Skeletal muscle satellite cell (primary cell): ENCODE results near the gene NKAIN4.

ENCODE experiments used
- H3K27me3 ChIP-seq: 2 replicates; pipeline ENCODE4 v1.7.0; 2013; ENCODE audit warnings: low read length; ENCODE audit not compliant: control insufficient read depth, insufficient read depth
- H3K36me3 ChIP-seq: 2 replicates; pipeline ENCODE4 v1.7.0; 2013; ENCODE audit warnings: mild to moderate bottlenecking, control low read depth, low read length; ENCODE audit not compliant: insufficient read depth
- H3K4me1 ChIP-seq: 2 replicates; pipeline ENCODE4 v1.7.0; 2013; ENCODE audit warnings: low read length; ENCODE audit not compliant: control insufficient read depth, insufficient read depth
- H3K4me2 ChIP-seq: 2 replicates; pipeline ENCODE4 v1.7.0; 2013; ENCODE audit warnings: mild to moderate bottlenecking, low read length
- H3K4me3 ChIP-seq: 2 replicates; pipeline ENCODE4 v1.7.0; 2013; ENCODE audit warnings: low read length
- H3K9ac ChIP-seq: 2 replicates; pipeline ENCODE4 v1.7.0; 2013; ENCODE audit warnings: mild to moderate bottlenecking, low read depth, low read length, moderate library complexity
- H3K9me3 ChIP-seq: replicated peaks from 2 replicates; pipeline ENCODE4 v1.7.0; 2013; ENCODE audit warnings: mild to moderate bottlenecking, control low read depth, low read length

The NKAIN4 gene

DNA sequence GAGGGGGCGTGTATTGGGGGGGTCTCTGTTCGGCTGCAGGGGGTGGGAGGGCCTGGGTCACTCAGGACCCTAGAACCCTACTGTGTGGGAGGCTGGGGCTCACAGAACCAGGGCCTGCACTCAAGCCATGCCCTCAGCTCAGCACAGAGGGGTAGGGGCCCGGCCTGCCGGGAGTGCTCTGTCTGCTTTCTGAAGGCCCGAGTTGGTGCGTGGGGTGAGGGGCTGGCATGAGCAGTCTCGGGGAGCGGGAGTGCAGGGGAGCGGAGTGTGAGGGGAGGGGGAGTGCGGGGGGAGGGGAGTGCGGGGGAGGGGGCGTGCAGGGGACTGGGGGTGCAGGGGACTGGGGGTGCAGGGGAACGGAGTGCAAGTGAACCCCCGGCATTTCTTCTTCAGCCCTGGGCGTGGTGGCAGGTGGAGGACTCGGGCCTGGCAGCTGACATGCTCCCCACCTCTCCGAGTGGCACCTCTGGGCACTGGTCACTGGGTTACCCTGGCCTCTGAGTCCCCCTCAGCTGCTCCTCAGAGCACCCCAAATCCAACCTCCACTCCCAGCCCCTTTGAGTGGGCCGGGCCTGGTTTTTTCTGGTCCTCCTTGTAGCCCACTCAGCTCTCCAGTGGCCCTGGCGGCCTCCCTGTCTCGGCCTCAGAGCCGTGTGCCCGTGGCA lies 39.7 kb upstream of the NKAIN4 start:
- H3K4me3 ChIP-seq, result no peak overlapping the region
- peaks cover 24% of the 10 kb centered on the region for H3K27me3 ChIP-seq
- H3K4me1 ChIP-seq, result peaks cover 6% of the 10 kb centered on the region
- H3K4me2 ChIP-seq, result no peak overlapping the region
- H3K9me3 ChIP-seq, result no peaks in the 10 kb centered on the region
- H3K36me3 ChIP-seq, result peaks cover 5% of the 10 kb centered on the region
- H3K9ac ChIP-seq, result no peak overlapping the region

DNA sequence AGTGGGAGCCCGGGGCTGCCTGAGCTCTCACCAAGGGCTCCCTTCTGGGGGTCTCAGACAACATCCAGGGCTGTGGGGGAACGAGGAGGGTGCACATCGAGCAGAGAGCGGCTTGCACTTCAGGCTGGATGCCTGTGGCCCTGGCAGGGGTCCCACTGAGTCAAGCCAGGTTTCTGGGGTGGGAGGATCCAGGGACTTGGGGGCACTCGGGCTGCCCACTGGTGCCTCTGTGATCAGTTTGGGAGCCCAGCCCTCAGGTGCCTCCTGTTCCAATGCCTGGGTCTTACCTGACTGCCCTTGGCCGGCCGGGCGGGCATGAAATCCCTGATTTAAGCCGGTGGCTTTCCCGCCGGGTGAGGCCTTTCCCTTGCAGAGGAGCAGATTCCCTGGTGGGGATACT lies 39.2 kb upstream of the NKAIN4 start:
- Histone ChIP-seq H3K36me3 (peaks cover 10% of the 10 kb centered on the region), H3K9ac (no peak overlapping the region), H3K4me2 (no peak overlapping the region), H3K27me3 (peaks cover 19% of the 10 kb centered on the region), H3K4me1 (peaks cover 6% of the 10 kb centered on the region), H3K9me3 (no peaks in the 10 kb centered on the region), H3K4me3 (no peak overlapping the region)

DNA sequence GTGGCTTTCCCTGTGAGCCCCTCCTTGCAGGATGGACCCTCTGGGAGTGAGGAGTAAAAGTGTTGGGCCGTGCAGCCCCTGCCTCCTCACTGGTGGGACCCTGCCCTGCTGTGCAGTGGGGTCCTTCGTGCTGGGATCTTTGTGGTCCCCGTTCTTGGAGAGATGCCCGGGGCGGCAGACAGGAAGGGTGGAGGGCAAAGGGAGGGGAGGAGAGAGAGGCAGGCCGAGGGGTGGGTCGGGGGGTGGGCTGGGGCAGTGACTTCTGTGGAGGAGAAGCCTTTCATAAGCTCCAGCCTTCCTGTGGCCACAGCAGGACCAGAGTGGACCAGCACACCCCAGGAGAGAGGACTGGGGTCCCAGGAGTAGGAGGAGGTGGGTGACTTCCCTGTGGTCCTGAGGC lies 38.6 kb upstream of the NKAIN4 start, which contains the start of gene COL20A1:
TSS of gene COL20A1 (plus strand) at position 283 of the 400 bp plus-strand sequence. CDS start 1,922 bp downstream, outside the sequence.
- no peaks in the 10 kb centered on the region for H3K9me3 ChIP-seq
- H3K36me3 ChIP-seq, result peaks cover 15% of the 10 kb centered on the region
- H3K4me3 ChIP-seq, result no peak within 1 kb of the TSS
- peaks cover 18% of the 10 kb centered on the region for H3K27me3 ChIP-seq
- H3K4me2 ChIP-seq, result no peak within 1 kb of the TSS
- no peak within 1 kb of the TSS for H3K9ac ChIP-seq
- H3K4me1 ChIP-seq, result peaks cover 6% of the 10 kb centered on the region

DNA sequence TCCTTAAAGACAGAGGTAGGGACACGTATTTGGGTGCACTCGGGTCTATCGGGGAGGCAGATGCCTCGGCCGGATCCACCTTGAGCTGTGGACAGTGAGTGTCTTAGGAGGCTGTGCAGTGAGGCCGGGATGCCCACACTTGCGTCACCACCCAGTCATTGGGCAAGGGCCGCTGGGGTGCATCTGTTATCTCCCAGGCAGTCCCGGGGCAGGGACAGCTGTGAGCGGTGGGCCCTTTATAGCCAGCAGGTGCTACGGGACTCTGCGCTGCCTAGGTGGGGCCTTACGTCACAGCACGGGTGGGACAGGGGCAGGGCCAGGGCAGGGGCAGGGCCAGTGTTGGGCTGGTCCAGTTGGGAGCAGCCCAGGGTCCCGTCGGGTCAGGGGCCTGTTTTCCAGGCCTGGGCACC lies 38.0 kb upstream of the NKAIN4 start:
- H3K4me2 ChIP-seq, result no peak overlapping the region
- H3K9me3 ChIP-seq, result no peaks in the 10 kb centered on the region
- peaks cover 6% of the 10 kb centered on the region for H3K4me1 ChIP-seq
- H3K36me3 ChIP-seq, result peaks cover 20% of the 10 kb centered on the region
- peaks cover 18% of the 10 kb centered on the region for H3K27me3 ChIP-seq
- no peak overlapping the region for H3K4me3 ChIP-seq
- H3K9ac ChIP-seq, result no peak overlapping the region

DNA sequence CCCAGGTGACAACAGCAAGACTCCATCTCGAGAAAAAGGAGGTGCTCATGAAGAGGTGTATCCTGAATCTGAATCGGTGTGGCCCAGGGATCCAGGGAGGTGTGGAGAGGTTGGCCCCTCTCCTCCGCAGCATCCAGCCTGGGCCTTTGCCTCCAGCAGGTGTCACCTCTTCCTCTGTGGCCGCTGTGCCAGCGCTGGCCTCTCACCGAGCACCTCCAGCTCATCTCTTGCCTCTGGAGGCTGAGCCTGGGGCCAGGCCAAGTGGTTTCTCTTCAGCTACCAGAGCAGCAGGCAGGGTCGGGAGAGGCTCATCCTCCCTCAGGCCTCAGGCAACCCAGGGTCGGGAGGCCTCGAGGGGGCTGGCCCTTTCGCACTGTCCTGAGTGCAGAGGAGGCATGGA lies 37.5 kb upstream of the NKAIN4 start:
- Histone ChIP-seq H3K9me3 (no peaks in the 10 kb centered on the region), H3K27me3 (peaks cover 18% of the 10 kb centered on the region), H3K4me2 (no peak overlapping the region), H3K9ac (no peak overlapping the region), H3K36me3 (peaks cover 25% of the 10 kb centered on the region), H3K4me1 (peaks cover 6% of the 10 kb centered on the region), H3K4me3 (no peak overlapping the region)

DNA sequence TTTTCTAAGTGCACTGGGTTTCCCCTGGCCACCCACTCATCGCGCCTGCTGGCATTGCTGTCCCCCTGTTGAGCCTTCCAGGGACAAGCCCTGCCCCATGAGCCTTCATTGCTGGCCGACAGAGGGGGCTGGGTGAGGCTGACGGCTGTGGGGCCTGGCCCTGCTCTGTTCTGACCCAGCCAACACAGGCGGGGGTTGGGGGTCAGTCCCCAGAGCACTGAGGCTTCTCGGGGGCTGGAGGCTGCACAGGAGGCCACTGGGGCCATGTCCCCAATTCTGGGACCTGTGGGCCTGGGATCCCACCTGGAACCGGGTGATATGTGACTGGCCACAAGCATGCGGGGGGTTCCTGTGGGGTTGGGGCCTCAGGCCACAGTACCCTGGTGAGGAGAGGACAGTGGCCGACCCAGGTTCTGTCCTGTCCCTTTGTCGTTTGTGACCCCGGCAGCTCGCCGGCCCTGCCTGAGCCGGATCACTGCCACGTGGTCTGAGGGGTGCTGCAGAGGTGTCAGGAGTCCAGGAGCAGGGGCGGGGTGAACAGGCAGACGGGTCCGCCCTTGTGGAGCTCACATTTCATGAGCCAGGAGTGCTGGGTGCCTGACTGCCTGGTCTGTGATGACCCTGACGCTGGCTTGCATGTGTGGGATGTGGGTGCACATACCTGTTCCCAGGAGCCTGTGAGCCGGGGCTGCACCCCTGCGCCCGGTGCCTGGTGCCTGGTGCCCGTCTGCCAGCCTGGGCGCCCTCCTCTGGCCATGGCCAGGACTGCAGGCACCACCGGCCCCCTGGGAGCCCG lies 36.6 kb upstream of the NKAIN4 start:
- Histone ChIP-seq H3K36me3 (peaks cover 31% of the 10 kb centered on the region), H3K4me3 (no peak overlapping the region), H3K4me2 (no peak overlapping the region), H3K4me1 (peaks cover 6% of the 10 kb centered on the region), H3K9me3 (no peaks in the 10 kb centered on the region), H3K27me3 (peaks cover 12% of the 10 kb centered on the region), H3K9ac (no peak overlapping the region)

DNA sequence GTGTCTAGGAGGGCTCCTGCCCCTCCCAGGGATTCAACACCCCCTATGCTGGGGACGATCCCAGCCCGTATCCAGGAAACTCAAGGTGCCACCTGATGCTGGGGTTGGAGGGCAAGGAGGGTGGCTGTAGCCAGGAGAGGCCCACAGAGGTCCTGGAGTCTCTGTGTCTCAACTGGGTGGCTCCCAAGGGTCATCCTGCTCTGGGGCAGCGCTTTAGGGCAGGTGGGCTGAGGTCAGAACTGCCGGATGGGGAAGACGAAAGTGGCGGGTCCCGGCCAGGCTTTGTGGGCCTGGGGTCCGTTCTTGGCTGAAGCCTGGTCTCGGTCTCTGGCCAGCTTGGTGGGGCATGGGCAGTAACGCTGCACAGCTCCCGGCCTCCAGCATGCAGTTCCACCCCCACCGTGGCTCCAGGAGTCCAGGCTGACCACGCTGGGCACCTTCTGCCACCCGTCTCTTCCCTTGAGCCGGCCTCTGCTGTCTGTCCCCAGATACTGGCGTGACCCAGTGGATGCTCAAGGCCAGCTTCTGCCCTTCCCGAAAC lies 35.9 kb upstream of the NKAIN4 start:
- no peak overlapping the region for H3K4me3 ChIP-seq
- H3K9me3 ChIP-seq, result no peaks in the 10 kb centered on the region
- no peak overlapping the region for H3K4me2 ChIP-seq
- peaks cover 5% of the 10 kb centered on the region for H3K27me3 ChIP-seq
- H3K4me1 ChIP-seq, result peaks cover 6% of the 10 kb centered on the region
- H3K36me3 ChIP-seq, result peaks cover 38% of the 10 kb centered on the region
- no peak overlapping the region for H3K9ac ChIP-seq

DNA sequence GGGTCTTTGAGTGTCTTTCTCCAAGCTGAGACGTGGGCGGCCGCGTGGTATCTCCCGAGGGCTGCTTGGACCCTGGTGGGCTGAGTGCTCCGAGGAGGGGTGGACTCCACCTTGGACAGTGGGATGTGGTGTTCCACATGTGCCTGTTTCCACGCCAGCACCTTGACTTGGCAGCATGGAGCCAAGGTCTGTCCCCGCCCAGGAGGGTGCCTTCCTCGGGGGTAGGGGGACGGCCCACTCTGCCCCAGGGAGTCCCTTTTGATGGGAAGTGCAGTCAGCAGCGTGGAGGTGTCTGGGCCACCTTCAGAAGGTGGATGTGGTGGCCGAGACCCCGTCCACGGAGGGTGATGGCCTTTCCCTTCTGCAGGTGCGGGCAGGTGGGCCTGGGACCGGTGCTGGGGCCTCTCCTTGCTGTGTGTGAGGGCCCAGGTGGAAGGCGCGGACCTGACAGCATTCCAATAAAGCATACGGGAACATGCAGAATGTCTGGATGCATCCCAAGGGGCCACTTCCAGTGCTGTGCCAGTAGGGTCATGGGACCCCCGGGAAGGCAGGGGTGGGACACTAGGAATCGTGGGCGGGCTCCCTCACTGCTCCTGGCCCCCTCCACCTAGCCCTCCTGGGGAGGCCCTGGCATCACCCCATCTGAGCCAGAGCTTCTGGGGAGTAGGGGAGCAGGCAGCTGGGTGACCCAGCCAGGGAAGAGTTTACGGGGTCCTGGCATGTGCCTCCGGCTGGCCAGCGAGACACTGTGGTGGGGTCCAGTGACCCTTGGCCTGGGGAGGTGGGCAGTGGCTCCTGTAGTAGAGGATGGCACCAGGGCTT lies 35.3 kb upstream of the NKAIN4 start:
- Histone ChIP-seq H3K9me3 (no peaks in the 10 kb centered on the region), H3K4me3 (no peak overlapping the region), H3K9ac (no peak overlapping the region), H3K4me2 (no peak overlapping the region), H3K4me1 (peaks cover 6% of the 10 kb centered on the region), H3K27me3 (no peaks in the 10 kb centered on the region), H3K36me3 (peaks cover 45% of the 10 kb centered on the region)

DNA sequence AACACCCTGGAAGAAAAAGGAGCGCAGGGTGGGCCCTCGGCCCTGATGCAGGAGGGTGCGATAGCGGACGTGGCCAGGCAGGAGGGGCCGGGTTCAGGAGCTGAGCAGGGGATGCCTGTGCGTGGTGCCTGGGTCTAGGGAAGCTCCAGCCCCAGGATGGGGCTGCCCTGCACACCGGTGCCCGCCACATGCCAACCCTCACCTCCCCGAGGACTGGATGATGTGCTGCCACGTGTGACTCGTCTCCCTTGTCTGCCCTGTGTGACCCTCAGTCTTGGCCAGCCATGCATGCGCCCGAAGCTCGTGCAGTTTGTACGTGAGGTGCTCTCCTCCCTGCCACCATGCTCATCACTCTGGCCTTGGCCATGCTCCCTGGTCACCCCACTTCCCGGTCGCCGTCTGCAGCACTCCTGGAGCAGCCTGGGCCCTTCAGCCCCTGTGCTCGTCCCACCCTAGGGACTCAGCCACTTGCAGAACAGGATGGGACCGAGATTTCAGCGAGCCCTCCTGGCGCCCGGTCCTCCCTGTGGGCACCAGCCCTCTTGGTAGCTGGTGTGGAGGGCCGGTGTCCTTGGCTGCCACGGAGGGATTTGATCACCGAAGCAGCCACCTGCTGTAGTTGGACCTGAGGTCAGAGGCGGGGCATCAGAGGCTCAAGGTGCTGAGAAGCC lies 34.5 kb upstream of the NKAIN4 start:
- peaks cover 6% of the 10 kb centered on the region for H3K4me1 ChIP-seq
- H3K9ac ChIP-seq, result no peak overlapping the region
- H3K36me3 ChIP-seq, result peaks cover 53% of the 10 kb centered on the region
- no peaks in the 10 kb centered on the region for H3K9me3 ChIP-seq
- no peak overlapping the region for H3K4me2 ChIP-seq
- no peaks in the 10 kb centered on the region for H3K27me3 ChIP-seq
- no peak overlapping the region for H3K4me3 ChIP-seq

DNA sequence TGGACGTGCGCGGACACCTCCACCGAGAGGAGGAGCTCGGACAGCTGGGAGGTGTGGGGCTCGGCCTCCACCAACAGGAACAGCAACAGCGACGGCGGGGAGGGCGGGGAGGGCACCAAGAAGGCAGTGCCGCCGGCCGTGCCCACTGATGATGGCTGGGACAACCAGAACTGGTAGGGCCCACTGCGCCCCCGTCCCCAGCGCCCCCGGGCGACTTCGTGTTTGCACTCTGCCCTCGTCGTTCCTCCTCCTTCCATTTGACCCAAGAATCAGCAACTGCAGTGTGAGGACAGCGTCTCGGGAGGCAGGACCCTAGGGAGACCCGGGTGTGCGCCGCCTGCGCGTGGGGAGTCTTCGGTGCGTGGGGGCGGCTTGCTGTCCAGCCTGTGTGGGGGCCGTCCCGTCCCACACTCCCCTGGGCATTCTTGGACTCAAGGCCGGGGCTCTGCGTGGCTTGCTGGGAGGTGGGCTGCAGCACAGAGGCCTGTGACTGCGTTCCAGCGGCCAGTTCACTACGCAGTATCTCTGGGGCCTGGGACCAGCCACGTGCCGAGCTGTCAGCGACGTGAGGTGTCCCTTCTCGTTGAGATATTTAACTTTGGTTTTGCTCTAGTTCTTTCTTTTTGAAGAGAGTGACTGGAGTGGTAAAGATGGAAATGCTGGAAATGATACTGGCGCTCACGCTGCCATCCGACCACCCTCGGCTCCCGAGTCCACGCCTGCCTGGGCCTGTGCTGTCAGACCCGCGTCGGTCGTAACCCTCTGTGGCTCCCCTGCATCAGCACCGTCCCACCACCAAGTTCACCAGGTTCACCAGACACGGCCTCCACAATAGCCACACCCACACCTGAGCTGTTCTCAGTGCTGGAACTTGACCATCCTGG lies 33.7 kb upstream of the NKAIN4 start:
- Histone ChIP-seq H3K4me1 (peaks cover 6% of the 10 kb centered on the region), H3K9me3 (no peaks in the 10 kb centered on the region), H3K36me3 (peaks cover 61% of the 10 kb centered on the region)

More for the DNA sequence above, 33.7 kb upstream of the NKAIN4 start:
- no peak overlapping the region for H3K4me3 ChIP-seq
- no peaks in the 10 kb centered on the region for H3K27me3 ChIP-seq
- no peak overlapping the region for H3K4me2 ChIP-seq
- H3K9ac ChIP-seq, result no peak overlapping the region
